ENCODE data around the gene KBTBD4. TPM values are rescaled to one million over a fixed set of nuclear protein-coding genes. Genes with fewer than 3 reads are reported as not detected.
"Not testable (repeated sequence)": the region's sequence is repeated elsewhere in the genome, so short reads cannot be mapped to it uniquely, and the experiment has no call there.

Gene KBTBD4
- total RNA-seq, 5 donors from 2014 or later (not counting 1 experiment from before 2014, with no cell fraction given) = 19.1 to 23.6 (median 21.6) TPM

DNA sequence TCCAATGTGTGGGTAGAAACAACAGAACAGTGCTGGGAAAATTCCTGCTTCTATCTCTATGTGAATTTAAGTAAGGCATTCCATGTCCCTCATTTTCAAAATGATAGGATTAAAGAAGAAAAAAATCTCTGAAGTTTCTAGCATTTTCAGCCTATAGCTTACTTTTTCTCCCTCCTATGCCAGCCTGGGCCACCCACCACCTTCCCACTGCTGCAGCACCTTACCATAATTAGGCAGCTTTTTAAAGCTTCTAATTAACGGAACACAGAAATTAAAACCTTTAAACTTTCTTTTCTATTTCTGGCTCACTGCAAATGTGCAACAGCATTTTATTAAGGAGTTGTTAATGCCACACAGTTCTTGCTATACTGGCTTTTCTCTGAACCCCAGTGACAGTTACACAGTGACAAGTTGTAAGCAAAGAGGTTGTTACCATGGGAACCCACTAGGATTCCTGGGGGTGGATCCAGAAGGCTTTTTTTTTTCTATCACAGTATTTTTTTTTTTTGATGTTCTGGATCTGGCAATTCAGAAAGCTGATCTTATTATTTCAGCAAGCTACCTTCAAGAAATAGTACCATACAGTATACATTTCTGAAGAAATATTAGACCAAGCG is 46.1 kb downstream of the KBTBD4 start:
- DNase-seq (no peak), ATAC-seq (replicated peaks in 1 of 4) (no peak)
- ChIA-PET CTCF (interaction anchor here (0.5 to 1.5 kb wide), 7 partner anchors 11 to 937 kb away, joined by 3 to 4 read pairs (median 3); no protein-coding TSS in a partner anchor), POLR2A (interaction anchor here (0.6 to 0.7 kb wide), 3 partner anchors 315 to 1423 kb away, joined by 3 to 6 read pairs (median 3); partner anchors contain the start of gene NUP160 (in 1 of the 2))
- peaks cover 34 to 62% (median 53%) of the 10 kb centered on the region in 3 donors for H3K4me1 Mint-ChIP-seq
- WGBS (ENCODE audit: insufficient coverage) = 100% methylated on average over 1 of the region's 2 CpGs
- Histone ChIP-seq H3K27me3 (replicated peaks in 1 of 2; ENCODE audit: control insufficient read depth in 2 of 2, extremely low read depth in 1 of 2, insufficient read depth in 2 of 2, low read length in 1 of 2) (no peaks in the 10 kb centered on the region), H3K27ac (ENCODE audit: low read length) (no peak overlapping the region), H3K9me3 (no peaks in the 10 kb centered on the region), H3K4me1 (ENCODE audit: control insufficient read depth in 1 of 2, extremely low read depth in 1 of 2, insufficient read depth in 2 of 2, low read length in 2 of 2) (peaks cover 0 to 41% of the 10 kb centered on the region in 2 experiments), H3K4me3 (ENCODE audit: control insufficient read depth in 1 of 2, extremely low read depth in 1 of 2, low read length in 1 of 2) (no peak overlapping the region), H3K36me3 (ENCODE audit: control insufficient read depth in 2 of 2, extremely low read depth in 1 of 2, insufficient read depth in 1 of 2, low read length in 1 of 2) (peaks cover 0 to 13% of the 10 kb centered on the region in 2 donors)
- H3K27me3 Mint-ChIP-seq = no peaks in the 10 kb centered on the region
- H3K9me3 Mint-ChIP-seq = no peaks in the 10 kb centered on the region
- H3K4me3 Mint-ChIP-seq = no peak overlapping the region
- H3K27ac Mint-ChIP-seq = peak overlapping the region in 1 of 2 donors; percentile 46
- H3K36me3 Mint-ChIP-seq = peaks cover 13% of the 10 kb centered on the region

DNA sequence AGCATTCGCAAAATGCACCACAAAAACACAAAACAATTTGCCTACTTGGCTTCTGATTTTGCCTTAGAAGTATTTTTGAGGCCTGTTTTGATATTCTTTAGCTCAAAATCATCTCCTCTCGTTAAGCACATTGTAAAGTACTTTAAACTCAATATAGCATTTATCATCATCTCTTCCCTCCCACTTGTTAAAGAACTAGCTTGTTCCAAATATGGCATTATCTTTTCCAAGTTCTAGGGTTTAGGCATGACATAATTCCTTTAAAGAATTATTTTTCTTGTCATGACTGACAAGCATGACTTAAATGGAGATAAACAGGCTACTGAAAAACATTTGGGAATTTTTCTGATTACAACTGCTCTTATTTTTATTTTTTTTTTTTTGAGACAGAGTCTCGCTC is 47.1 kb downstream of the KBTBD4 start:
- no peaks in the 10 kb centered on the region for H3K9me3 Mint-ChIP-seq
- peaks cover 13% of the 10 kb centered on the region for H3K36me3 Mint-ChIP-seq
- peaks cover 29 to 58% (median 57%) of the 10 kb centered on the region in 3 donors for H3K4me1 Mint-ChIP-seq
- H3K4me1 ChIP-seq (ENCODE audit: control insufficient read depth in 1 of 2, extremely low read depth in 1 of 2, insufficient read depth in 2 of 2, low read length in 2 of 2) = peaks cover 3 to 38% of the 10 kb centered on the region in 2 experiments
- H3K4me3 ChIP-seq (ENCODE audit: control insufficient read depth in 1 of 2, extremely low read depth in 1 of 2, low read length in 1 of 2) = no peak overlapping the region
- no CpG with 5 or more reads among the region's 3 CpGs for WGBS (ENCODE audit: insufficient coverage)
- no peak for ATAC-seq (replicated peaks in 1 of 4)
- H3K4me3 Mint-ChIP-seq = no peak overlapping the region
- DNase-seq = no peak
- H3K9me3 ChIP-seq = no peaks in the 10 kb centered on the region
- no peaks in the 10 kb centered on the region for H3K27me3 ChIP-seq (replicated peaks in 1 of 2; ENCODE audit: control insufficient read depth in 2 of 2, extremely low read depth in 1 of 2, insufficient read depth in 2 of 2, low read length in 1 of 2)
- no peak overlapping the region for H3K27ac ChIP-seq (ENCODE audit: low read length)
- ChIA-PET POLR2A (interaction anchor here in 1 of 2 donors (1.0 kb wide), 1 partner anchor 16 kb away, joined by 3 read pairs; no protein-coding TSS in a partner anchor), CTCF (interaction anchor here in 1 of 2 donors (0.6 to 1.5 kb wide), 2 partner anchors 8 to 10 kb away, joined by 3 read pairs; no protein-coding TSS in a partner anchor)
- H3K27me3 Mint-ChIP-seq = no peaks in the 10 kb centered on the region
- no peak overlapping the region for H3K27ac Mint-ChIP-seq
- H3K36me3 ChIP-seq (ENCODE audit: control insufficient read depth in 2 of 2, extremely low read depth in 1 of 2, insufficient read depth in 1 of 2, low read length in 1 of 2) = peaks cover 0 to 13% of the 10 kb centered on the region in 2 donors

DNA sequence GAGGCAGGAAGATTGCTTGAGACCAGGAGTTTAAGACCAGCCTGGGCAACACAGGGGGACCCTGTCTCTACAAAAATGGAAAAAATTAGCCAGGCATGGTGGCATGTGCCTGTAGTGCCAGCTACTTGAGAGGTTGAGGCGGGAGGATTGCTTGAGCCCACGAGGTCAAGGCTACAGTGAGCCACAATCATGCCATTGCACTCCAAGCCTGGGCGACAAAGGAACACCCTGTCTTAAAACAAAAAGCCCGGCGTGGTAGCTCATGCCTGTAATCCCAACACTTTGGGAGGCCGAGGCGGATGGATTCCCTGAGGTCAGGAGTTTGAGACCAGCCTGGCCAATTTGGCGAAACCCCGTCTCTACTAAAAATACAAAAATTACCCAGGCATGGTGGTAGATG is 48.0 kb downstream of the KBTBD4 start:
- H3K9me3 ChIP-seq; DNase-seq; H3K27me3 ChIP-seq (replicated peaks in 1 of 2; ENCODE audit: control insufficient read depth in 2 of 2, extremely low read depth in 1 of 2, insufficient read depth in 2 of 2, low read length in 1 of 2); ATAC-seq (replicated peaks in 1 of 4); CTCF ChIA-PET; H3K4me3 ChIP-seq (ENCODE audit: control insufficient read depth in 1 of 2, extremely low read depth in 1 of 2, low read length in 1 of 2); H3K27ac ChIP-seq (ENCODE audit: low read length); H3K27me3 Mint-ChIP-seq; H3K9me3 Mint-ChIP-seq: not testable (repeated sequence)
- Mint-ChIP-seq H3K27ac (peak overlapping the region; percentile 23 to 48), H3K36me3 (peaks cover 14% of the 10 kb centered on the region), H3K4me3 (peak overlapping the region in 1 of 3 donors; percentile 15), H3K4me1 (peaks cover 38 to 64% (median 64%) of the 10 kb centered on the region in 3 donors)
- Histone ChIP-seq H3K36me3 (ENCODE audit: control insufficient read depth in 2 of 2, extremely low read depth in 1 of 2, insufficient read depth in 1 of 2, low read length in 1 of 2) (peaks cover 0 to 12% of the 10 kb centered on the region in 2 donors), H3K4me1 (ENCODE audit: control insufficient read depth in 1 of 2, extremely low read depth in 1 of 2, insufficient read depth in 2 of 2, low read length in 2 of 2) (peaks cover 3 to 37% of the 10 kb centered on the region in 2 experiments)
- WGBS (ENCODE audit: insufficient coverage) = 92% methylated on average over 7 of the region's 9 CpGs
- POLR2A ChIA-PET = interaction anchor here in 1 of 2 donors (0.7 kb wide), 1 partner anchor 13 kb away, joined by 3 read pairs; no protein-coding TSS in a partner anchor

DNA sequence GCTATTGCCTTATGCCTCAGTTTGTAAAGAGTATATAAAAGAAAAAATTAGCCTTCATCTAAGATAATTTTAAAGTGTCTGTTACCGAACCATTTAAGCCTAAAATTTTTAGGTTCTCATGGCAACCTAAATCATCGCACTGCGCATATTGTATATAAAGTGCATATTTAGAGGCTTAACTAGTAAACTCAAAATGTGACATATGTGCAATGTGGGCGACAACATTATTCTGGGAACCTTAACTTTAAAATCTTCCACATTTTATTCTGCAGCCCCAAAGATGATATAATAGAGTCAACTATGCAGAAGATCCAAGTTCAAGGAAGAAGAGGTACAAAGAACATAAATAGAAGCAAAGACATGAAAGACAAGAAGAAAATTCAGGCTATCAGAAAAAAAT is 48.8 kb downstream of the KBTBD4 start:
- ChIA-PET CTCF (no interaction called here), POLR2A (no interaction called here)
- Histone ChIP-seq H3K4me3 (ENCODE audit: control insufficient read depth in 1 of 2, extremely low read depth in 1 of 2, low read length in 1 of 2) (no peak overlapping the region), H3K4me1 (ENCODE audit: control insufficient read depth in 1 of 2, extremely low read depth in 1 of 2, insufficient read depth in 2 of 2, low read length in 2 of 2) (peaks cover 10 to 42% of the 10 kb centered on the region in 2 experiments), H3K27ac (ENCODE audit: low read length) (no peak overlapping the region), H3K36me3 (ENCODE audit: control insufficient read depth in 2 of 2, extremely low read depth in 1 of 2, insufficient read depth in 1 of 2, low read length in 1 of 2) (peaks cover 0 to 9% of the 10 kb centered on the region in 2 donors), H3K27me3 (replicated peaks in 1 of 2; ENCODE audit: control insufficient read depth in 2 of 2, extremely low read depth in 1 of 2, insufficient read depth in 2 of 2, low read length in 1 of 2) (no peaks in the 10 kb centered on the region), H3K9me3 (no peaks in the 10 kb centered on the region)
- peak overlapping the region in 1 of 2 donors; percentile 48 for H3K27ac Mint-ChIP-seq
- no peak for DNase-seq
- ATAC-seq (replicated peaks in 1 of 4) = no peak
- WGBS (ENCODE audit: insufficient coverage) = no CpG with 5 or more reads among the region's 4 CpGs
- H3K4me3 Mint-ChIP-seq = peak overlapping the region in 1 of 3 donors; percentile 15
- H3K4me1 Mint-ChIP-seq = peaks cover 40 to 69% (median 69%) of the 10 kb centered on the region in 3 donors
- H3K9me3 Mint-ChIP-seq = no peaks in the 10 kb centered on the region
- H3K27me3 Mint-ChIP-seq = no peaks in the 10 kb centered on the region
- peaks cover 13% of the 10 kb centered on the region for H3K36me3 Mint-ChIP-seq

DNA sequence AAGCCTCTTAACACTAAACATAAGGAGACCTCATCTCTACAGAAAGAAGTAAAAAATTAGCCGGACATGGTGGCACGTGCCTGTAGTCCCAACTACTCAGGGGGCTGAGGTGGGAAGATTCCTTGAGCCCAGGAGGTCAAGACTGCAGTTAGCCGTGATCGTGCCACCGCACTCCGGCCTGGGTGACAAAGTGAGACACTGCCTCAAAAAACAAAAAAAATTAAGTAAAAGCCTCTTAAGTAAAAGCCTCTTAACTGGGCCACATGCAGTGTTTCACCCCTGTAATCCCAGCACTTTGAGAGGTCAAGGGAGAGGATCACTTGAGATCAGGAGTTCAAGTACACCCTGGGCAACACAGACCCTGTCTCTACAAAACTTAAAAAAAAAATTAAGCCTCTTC is 51.6 kb downstream of the KBTBD4 start:
- POLR2A ChIA-PET = no interaction called here
- Histone ChIP-seq H3K36me3 (ENCODE audit: control insufficient read depth in 2 of 2, extremely low read depth in 1 of 2, insufficient read depth in 1 of 2, low read length in 1 of 2) (peaks cover 0 to 9% of the 10 kb centered on the region in 2 donors), H3K9me3 (no peaks in the 10 kb centered on the region), H3K27me3 (replicated peaks in 1 of 2; ENCODE audit: control insufficient read depth in 2 of 2, extremely low read depth in 1 of 2, insufficient read depth in 2 of 2, low read length in 1 of 2) (no peaks in the 10 kb centered on the region), H3K4me1 (ENCODE audit: control insufficient read depth in 1 of 2, extremely low read depth in 1 of 2, insufficient read depth in 2 of 2, low read length in 2 of 2) (peaks cover 28 to 51% of the 10 kb centered on the region in 2 experiments), H3K4me3 (ENCODE audit: control insufficient read depth in 1 of 2, extremely low read depth in 1 of 2, low read length in 1 of 2) (no peak overlapping the region), H3K27ac (ENCODE audit: low read length) (no peak overlapping the region)
- no peak for ATAC-seq (replicated peaks in 1 of 4)
- Mint-ChIP-seq H3K27ac (no peak overlapping the region), H3K36me3 (peaks cover 11% of the 10 kb centered on the region), H3K4me1 (peaks cover 47 to 79% (median 72%) of the 10 kb centered on the region in 3 donors), H3K4me3 (no peak overlapping the region), H3K27me3 (no peaks in the 10 kb centered on the region), H3K9me3 (no peaks in the 10 kb centered on the region)
- WGBS (ENCODE audit: insufficient coverage) = no CpG with 5 or more reads among the region's 6 CpGs
- CTCF ChIA-PET = interaction anchor here in 1 of 2 donors (0.6 kb wide), 1 partner anchor 10 kb away, joined by 7 read pairs; no protein-coding TSS in a partner anchor
- no peak for DNase-seq

DNA sequence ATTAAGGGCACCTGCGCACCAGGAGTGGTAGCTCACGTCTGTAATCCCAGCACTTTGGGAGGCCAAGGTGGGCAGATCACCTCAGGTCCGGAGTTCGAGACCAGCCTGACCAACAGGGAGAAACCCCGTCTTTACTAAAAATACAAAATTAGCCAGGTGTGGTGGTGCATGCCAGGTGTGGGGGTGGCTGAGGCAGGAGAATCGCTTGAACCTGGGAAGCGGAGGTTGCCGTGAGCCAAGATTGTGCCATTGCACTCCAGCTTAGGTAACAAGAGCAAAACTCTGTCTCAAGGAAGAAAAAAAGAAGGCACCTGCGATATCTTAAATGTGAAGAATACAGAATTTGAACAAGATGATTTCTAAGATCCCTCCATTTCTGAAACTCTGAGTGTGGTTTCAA is 52.7 kb downstream of the KBTBD4 start:
- ATAC-seq (replicated peaks in 1 of 4); H3K27me3 ChIP-seq (replicated peaks in 1 of 2; ENCODE audit: control insufficient read depth in 2 of 2, extremely low read depth in 1 of 2, insufficient read depth in 2 of 2, low read length in 1 of 2); H3K27me3 Mint-ChIP-seq; H3K27ac ChIP-seq (ENCODE audit: low read length); CTCF ChIA-PET; H3K36me3 ChIP-seq (ENCODE audit: control insufficient read depth in 2 of 2, extremely low read depth in 1 of 2, insufficient read depth in 1 of 2, low read length in 1 of 2); H3K4me3 Mint-ChIP-seq; H3K9me3 Mint-ChIP-seq; H3K9me3 ChIP-seq; POLR2A ChIA-PET; H3K4me3 ChIP-seq (ENCODE audit: control insufficient read depth in 1 of 2, extremely low read depth in 1 of 2, low read length in 1 of 2); DNase-seq: not testable (repeated sequence)
- no CpG with 5 or more reads among the region's 9 CpGs for WGBS (ENCODE audit: insufficient coverage)
- Mint-ChIP-seq H3K36me3 (peaks cover 11% of the 10 kb centered on the region), H3K27ac (peak overlapping the region in 1 of 2 donors; percentile 87), H3K4me1 (peaks cover 47 to 80% (median 74%) of the 10 kb centered on the region in 3 donors)
- peaks cover 28 to 48% of the 10 kb centered on the region in 2 experiments for H3K4me1 ChIP-seq (ENCODE audit: control insufficient read depth in 1 of 2, extremely low read depth in 1 of 2, insufficient read depth in 2 of 2, low read length in 2 of 2)
